Mononuclear cell (primary cell): ENCODE measurements around the gene RNF212B. TPM values are rescaled to one million over a fixed set of nuclear protein-coding genes. Genes with fewer than 3 reads are reported as not detected.

Experiments used
- H3K27me3 ChIP-seq: 2 replicates; pipeline ENCODE4 v1.6.0; 2011; ENCODE audit warnings: low read length, control low read depth; ENCODE audit not compliant: insufficient read depth
- H3K4me1 ChIP-seq: 2 replicates; pipeline ENCODE4 v1.5.1; 2011; ENCODE audit warnings: mild to moderate bottlenecking, low read length, control low read depth; ENCODE audit not compliant: insufficient read depth
- H3K4me3 ChIP-seq: 2 replicates; pipeline ENCODE4 v1.5.1; 2011; ENCODE audit warnings: mild to moderate bottlenecking, low read length, moderate library complexity
- H3K9me3 ChIP-seq: 2 replicates; pipeline ENCODE4 v1.5.1; 2011; ENCODE audit warnings: low read depth, mild to moderate bottlenecking, control low read depth, low read length
- total RNA-seq: library from RNA; depleted of rRNA; stranded (reverse); fragments of >200 nt; gene quantifications from one replicate; pipeline ENCODE4 v1.2.3, GENCODE V29; 2012

The RNF212B gene
- total RNA-seq, 1 donor = 0.10 TPM

DNA sequence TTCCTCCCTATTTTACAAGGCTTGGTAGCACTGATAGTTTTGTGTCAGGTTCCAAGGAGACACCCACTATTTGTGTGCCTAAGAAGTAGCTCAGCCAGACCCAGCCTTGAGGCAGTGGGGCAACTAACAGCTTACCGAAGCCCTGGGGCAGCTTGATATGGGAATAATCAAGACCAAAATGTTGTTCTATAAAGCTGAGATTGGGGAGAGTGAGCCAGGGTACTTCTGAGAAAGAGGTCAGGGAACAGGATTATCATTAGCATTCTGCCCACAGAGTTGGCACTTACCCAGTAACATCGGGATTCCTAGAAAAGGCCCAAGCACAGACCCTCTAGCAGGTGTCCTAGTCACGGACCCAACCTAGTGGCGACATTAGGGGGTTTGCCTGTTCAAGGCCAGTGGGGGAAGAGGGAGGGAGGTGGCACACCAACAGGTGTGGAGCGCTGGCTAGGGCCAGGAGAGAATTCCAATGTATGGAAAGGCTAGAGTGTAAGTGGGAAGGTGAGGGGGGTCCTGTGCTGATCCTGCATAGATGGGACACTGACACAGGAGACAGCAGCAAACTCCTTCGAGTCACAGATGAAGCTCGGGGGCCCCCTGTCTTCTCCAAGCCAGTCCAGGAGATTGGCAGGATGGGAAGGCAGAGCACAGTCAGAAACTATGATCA lies 60.0 kb downstream of the RNF212B start:
- H3K4me3 ChIP-seq = no peak overlapping the region

DNA sequence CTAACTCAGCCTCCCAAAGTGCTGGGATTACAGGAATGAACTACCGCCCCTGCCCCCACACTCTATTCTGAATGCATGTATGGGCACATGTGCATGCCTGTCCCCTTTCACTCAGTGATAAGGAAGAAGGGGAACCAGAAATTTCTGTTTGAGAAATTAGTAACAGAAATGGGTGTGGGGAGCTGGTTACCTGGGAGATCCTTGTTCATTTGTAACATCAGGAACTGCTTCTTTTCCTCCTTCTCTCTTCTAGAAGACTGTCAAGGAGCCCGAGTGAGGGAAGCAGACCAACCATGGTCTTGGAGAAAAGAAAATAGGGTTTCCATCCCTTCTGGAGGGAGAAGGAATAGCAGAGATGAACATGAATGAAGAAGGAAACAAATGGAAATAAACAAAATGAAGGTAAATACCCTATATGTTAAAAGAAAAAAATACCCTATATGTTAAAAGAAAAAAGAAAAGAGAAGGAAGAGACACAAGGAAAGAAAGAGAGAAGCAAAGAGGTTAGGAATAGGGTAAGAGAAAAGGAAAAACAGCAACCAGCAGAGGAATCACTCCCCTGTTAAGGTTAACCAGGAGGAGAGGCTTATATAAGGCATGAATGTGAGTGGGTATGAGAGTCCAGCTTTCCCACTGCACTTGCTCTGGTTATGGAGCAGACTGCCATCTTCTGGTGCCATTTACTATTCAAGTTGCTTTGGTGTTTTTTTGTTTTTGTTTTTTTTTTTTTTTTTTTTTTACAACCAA lies 61.6 kb downstream of the RNF212B start:
- Histone ChIP-seq H3K4me1 (peaks cover 33% of the 10 kb centered on the region), H3K9me3 (no peaks in the 10 kb centered on the region), H3K4me3 (no peak overlapping the region), H3K27me3 (no peaks in the 10 kb centered on the region)

More for the DNA sequence above, 60.0 kb downstream of the RNF212B start:
- Histone ChIP-seq H3K4me1 (peaks cover 31% of the 10 kb centered on the region), H3K27me3 (no peaks in the 10 kb centered on the region), H3K9me3 (no peaks in the 10 kb centered on the region)

DNA sequence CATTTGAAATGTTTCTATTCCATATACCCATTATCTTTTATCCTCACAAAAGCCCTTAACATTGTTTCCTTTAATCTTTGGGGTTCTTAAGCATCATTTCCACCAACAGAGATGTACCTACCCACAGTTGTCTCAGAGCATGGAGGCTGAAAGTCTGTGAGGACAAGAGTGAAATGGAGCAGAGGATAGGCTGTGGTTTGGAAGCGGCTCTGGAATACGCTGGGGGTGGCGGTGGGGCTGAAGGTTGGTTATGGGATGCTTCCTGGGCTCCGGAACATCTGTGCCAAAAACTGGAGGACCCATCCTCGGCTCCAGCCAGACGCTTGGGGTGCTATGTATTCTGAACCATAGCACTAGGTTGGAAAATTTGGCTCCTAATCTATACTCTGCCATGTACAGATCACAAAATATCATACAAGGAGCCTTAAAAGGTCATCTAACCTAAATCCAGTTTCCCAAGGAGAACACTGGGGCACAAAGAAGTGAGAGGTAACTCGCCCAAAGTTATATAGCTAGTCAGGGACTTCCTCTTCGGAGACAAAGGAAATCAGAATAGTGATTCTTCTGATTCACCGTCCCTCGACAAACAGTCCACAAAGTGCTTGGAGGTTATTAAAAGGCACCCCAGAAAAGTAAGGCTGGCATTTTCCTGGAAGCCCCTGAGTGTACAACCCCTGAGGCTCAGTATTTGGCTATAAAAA lies 62.4 kb downstream of the RNF212B start:
- no peaks in the 10 kb centered on the region for H3K27me3 ChIP-seq
- peaks cover 26% of the 10 kb centered on the region for H3K4me1 ChIP-seq
- H3K9me3 ChIP-seq = no peaks in the 10 kb centered on the region
- H3K4me3 ChIP-seq = peak overlapping the region; percentile 71

DNA sequence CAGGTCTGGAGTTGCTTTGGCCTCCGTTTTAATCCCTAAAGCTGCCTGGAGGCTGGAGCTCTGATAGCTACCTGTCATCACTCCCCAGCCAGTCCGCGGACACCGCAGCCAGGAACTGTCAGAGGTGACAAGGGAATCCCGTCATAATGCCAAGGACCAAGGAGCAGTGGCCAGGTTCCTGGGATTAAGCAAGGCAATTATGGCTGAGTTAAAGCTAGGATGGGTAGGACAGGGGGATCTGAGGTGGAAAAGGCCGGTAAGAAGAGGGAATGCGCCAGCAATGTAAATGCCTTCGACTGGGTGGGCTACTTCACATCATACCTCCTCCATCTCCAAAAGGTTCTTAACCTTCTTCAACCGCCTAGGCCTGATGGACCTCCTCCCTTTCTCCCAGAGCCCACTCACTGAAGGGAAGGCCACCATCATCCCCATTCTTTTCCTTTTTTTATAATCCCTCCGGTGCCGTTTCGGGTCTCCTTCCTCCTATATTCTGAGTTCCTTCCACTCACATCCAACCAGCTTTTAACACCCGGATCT lies 63.0 kb downstream of the RNF212B start:
- peak overlapping the region; percentile 71 for H3K4me3 ChIP-seq

DNA sequence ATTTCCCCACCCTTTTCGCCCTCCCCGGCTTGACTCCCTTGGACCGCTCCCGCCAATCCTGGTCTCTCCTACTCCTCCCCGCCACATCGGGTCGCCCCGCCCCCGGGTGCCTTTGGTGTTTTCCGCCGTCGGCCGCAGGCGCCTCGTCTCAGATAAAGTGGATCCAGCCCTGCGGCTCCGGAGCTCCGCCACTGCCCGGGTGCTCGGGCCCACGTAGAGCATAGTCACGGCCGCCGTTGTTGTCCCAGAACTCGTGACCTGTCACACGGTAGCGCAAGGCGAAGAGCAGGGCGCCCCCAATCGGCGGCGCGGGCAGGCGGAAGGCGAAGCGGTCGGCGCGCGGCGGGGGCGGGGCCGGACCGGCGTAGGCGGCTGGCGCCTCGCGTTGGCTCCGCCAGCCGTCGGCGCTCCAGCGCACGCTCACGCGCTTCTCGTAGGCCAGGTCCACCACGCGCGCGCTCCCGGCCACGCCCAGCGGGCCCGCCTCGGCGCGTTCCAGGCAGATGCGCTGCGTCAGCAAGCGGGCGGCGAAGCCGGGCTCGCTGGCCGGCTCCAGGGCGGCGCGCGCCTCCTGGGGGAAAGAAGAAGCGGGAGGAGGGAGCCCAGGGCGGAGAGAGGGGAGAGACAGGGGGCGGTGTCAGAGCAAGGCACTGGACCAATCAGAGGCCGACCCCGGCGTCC lies 63.7 kb downstream of the RNF212B start:
- Histone ChIP-seq H3K27me3 (peaks cover 3% of the 10 kb centered on the region), H3K4me3 (peak overlapping the region; percentile 71), H3K4me1 (peaks cover 34% of the 10 kb centered on the region), H3K9me3 (no peaks in the 10 kb centered on the region)

More for the DNA sequence above, 63.0 kb downstream of the RNF212B start:
- peaks cover under 1% of the 10 kb centered on the region for H3K27me3 ChIP-seq
- H3K9me3 ChIP-seq = no peaks in the 10 kb centered on the region
- H3K4me1 ChIP-seq = peaks cover 27% of the 10 kb centered on the region

DNA sequence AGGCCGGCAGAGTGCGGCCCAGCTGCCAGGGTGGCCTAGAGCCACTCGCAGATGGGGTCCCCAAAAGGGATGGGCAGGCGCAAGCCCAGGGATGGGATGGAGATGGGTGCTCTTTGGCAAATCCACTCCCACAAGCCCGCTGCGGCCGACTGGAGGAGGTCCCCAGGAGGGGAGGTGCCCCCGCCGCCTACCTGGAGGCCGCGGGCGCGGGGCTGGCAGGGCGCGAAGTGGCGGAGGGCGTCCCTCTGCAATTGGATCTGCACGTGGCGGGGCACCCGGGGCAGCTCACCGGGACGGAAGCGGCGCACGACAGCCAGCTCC lies 64.2 kb downstream of the RNF212B start:
- Histone ChIP-seq H3K27me3 (peaks cover 3% of the 10 kb centered on the region), H3K4me1 (peaks cover 38% of the 10 kb centered on the region), H3K4me3 (peak overlapping the region; percentile 71), H3K9me3 (no peaks in the 10 kb centered on the region)

DNA sequence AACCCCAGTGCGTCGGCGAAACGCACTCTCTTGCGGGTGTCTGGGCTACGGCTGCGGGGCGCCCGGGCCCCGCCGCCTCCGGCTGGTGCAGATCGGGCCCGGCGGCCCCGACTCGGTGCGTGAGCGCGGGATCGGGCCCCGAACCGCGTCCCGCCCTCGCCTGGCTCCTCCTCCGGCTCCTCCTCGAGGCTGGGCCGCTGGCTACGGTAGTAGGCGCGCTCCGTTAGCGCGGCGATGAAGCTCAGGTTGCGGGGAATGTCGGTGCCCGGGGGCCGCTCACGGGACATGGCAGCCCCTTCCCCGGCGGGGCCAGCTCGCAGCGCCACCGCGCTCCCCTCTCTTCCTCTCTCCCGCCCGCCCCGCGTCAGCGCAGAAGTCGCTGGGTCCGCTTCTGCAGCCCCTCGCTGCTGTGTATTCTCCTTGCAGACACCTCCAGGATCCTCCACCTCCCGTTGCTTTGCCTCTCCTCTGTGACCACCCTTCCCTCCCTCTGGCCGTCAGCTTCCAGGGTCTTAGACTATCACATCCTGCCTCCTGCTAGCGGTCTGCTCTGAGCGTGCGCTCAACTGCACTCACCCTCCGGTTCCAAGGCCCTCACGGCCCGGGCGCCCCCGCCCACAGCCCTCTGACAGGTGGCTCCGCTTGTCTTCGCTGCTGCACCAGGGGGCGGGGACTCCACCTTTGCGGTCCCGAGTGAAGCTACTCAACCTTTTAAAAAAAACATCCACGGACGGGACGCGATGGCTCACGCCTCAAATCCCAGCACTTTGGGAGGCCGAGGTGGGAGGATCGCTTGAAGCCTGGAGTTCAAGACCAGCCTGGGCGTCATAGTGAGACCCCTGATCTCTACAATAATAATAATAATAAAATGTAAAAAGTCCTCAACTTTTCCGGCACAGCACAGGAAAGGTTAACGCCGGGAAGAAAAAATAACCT lies 64.8 kb downstream of the RNF212B start, which contains the start of gene PPP1R3E:
TSS of gene PPP1R3E (minus strand) at position 570 of the 936 bp plus-strand sequence. CDS start at position 287, 283 bp downstream.
- H3K4me1 ChIP-seq = peaks cover 44% of the 10 kb centered on the region
- no peaks in the 10 kb centered on the region for H3K9me3 ChIP-seq
- peak within 1 kb of the TSS; percentile 71 for H3K4me3 ChIP-seq
- peaks cover 3% of the 10 kb centered on the region for H3K27me3 ChIP-seq

DNA sequence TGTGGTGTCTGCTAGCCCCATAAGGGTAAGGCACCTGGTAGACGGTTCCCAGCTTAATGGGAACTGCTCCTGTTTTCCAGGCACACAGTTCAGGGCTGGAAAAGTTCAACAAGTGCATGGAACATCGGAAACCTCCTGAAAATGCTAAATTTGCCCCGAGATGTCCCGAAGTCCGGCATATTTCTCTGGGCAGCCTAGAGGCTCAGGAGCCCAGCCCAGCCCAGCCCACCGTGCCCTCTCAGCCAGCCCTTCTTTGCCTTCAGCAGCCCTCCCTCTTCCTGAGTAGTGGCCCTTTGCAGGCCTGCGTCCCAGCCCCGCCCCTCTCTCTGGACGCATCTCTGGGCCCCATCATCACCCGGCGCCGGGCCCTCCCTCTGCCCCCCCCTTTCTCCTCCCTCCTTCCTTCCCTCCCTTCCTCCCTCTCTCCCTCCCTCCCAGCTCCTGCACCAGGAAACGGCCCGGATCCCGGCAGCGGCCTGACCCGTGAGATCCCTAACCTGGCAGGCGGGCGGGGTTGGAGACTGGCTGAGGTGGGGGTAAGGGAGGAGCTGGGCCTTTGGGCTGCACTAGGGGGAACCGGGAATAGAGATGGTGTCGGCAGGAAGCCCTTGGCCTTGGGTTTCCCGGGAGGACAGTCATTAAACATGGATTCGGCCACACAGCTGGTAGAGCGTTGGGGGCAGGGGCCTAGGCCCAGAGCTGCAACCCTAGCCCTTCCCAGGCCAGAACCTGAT lies 68.8 kb downstream of the RNF212B start, which contains the start of gene BCL2L2:
TSS of gene BCL2L2 (plus strand) at position 422 of the 734 bp plus-strand sequence. CDS start 935 bp downstream, outside the sequence.
- Histone ChIP-seq H3K9me3 (no peaks in the 10 kb centered on the region), H3K27me3 (peaks cover 3% of the 10 kb centered on the region), H3K4me1 (peaks cover 33% of the 10 kb centered on the region), H3K4me3 (peak within 1 kb of the TSS; percentile 47)

DNA sequence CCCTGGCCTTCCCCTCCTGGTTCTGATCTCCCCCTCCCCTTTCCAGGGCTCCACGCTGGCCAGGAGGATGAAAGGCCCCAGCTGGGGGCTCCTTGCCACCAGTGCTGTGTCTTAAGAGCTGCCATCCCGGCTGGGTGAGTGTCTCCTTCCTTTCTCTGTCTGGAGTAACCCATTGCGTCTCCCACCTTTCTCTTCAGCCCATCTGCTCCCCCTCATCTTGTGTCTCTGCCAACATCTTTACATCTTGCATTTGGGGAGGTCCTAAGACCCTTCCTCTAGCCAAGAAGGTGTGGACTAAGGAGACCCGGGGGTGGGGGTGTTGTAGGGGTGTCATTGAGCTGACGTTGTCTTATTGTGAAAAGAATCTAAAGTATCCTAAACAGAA lies 69.4 kb downstream of the RNF212B start:
- peaks cover 33% of the 10 kb centered on the region for H3K4me1 ChIP-seq
- H3K4me3 ChIP-seq = peak overlapping the region; percentile 47
- H3K9me3 ChIP-seq = no peaks in the 10 kb centered on the region
- H3K27me3 ChIP-seq = peaks cover 3% of the 10 kb centered on the region

DNA sequence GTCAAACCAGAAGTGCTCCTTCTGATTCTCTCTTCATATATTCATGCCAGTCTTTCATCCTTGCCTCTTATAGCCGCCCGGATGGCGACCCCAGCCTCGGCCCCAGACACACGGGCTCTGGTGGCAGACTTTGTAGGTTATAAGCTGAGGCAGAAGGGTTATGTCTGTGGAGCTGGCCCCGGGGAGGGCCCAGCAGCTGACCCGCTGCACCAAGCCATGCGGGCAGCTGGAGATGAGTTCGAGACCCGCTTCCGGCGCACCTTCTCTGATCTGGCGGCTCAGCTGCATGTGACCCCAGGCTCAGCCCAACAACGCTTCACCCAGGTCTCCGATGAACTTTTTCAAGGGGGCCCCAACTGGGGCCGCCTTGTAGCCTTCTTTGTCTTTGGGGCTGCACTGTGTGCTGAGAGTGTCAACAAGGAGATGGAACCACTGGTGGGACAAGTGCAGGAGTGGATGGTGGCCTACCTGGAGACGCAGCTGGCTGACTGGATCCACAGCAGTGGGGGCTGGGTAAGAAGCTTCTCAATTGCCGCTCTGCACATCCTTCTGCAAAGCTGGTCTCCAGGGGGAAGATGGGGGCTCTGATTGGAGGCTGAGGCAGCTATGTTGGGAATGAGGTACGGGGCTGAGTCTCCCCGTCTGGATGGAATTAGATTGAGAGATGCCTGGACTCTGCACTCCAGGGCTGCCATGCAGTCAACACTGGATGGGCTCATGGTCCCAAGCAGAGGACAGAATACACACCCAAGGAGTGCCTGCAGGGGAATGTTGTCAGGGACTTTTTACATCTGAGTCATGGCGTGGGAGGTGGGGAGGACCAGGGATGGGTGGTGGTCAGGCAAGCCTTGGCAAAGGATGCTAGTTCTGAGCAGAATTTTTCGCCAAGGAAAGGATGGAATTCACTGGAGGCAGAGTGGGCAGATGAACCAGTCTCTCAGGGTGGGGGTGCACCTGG lies 70.2 kb downstream of the RNF212B start:
- Histone ChIP-seq H3K4me1 (peaks cover 27% of the 10 kb centered on the region), H3K4me3 (no peak overlapping the region), H3K27me3 (peaks cover 3% of the 10 kb centered on the region), H3K9me3 (no peaks in the 10 kb centered on the region)

DNA sequence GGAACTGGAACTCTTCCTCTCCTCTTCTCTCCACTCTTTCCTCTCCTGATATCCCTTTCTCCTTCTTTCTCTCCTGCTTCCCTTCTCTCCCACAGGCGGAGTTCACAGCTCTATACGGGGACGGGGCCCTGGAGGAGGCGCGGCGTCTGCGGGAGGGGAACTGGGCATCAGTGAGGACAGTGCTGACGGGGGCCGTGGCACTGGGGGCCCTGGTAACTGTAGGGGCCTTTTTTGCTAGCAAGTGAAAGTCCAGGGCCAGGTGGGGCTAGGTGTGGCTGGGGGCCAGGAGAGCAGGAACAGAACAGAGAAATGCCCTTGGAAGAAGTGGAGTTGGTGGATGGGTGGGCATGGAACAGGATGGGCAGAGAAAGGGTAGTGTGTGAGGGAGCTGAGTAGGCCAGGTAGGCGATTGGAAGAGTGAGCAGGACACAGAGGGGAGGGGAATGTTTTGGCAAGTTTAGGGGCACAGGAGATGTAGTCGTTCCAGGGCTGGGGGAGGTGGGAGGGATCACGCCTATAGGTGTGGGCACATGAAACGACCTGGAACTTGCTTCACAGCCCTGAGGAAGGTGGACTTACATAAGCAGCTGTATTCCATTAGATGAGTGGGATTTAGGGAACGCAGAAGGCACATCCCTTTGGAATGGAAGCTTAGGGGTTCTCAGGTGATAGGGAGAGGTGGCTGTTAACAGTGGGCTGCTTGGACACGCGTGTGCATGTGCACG lies 71.1 kb downstream of the RNF212B start:
- no peak overlapping the region for H3K4me3 ChIP-seq
- peaks cover 3% of the 10 kb centered on the region for H3K27me3 ChIP-seq
- H3K9me3 ChIP-seq = no peaks in the 10 kb centered on the region
- H3K4me1 ChIP-seq = peaks cover 24% of the 10 kb centered on the region

DNA sequence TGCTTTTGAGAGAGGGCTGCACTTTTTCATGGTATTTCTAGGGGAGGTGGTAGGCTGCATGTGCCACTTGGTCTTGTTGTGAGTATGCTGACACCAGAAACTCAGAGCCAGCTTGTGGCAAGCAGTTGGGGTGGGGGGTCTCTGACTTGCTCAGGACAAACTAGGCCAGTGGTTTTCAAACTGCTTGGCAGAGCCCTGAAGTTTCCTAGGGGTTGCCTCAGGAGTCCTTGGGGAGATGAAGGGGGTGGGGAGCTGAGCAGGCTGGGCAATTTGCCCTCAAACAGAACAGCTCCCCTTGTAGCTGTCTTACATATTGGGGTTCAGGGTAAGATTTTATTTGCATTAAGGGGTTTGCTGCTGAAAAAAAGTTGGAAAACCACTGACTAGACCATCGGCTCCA lies 72.8 kb downstream of the RNF212B start:
- Histone ChIP-seq H3K4me1 (peaks cover 22% of the 10 kb centered on the region), H3K9me3 (no peaks in the 10 kb centered on the region), H3K27me3 (peaks cover 3% of the 10 kb centered on the region), H3K4me3 (no peak overlapping the region)
